Fibroblast of the aortic adventitia (primary cell): ENCODE results near the gene KCNAB1. TPM values are rescaled to one million over a fixed set of nuclear protein-coding genes. Genes with fewer than 3 reads are reported as not detected.

ENCODE experiments used
- DNase-seq: peaks from one replicate; pipeline ENCODE4 v3.0.0-alpha.2; 2010; ENCODE audit warnings: low read depth
- H3K4me3 ChIP-seq: 2 replicates; pipeline ENCODE4 v1.5.1; 2011; ENCODE audit warnings: low read depth, mild to moderate bottlenecking, control low read depth, low read length, moderate library complexity
- CTCF ChIP-seq: IDR thresholded peaks from 2 replicates; pipeline ENCODE4 v1.5.1; 2011; ENCODE audit warnings: mild to moderate bottlenecking, low read length, control low read depth, inconsistent platforms; ENCODE audit not compliant: insufficient read depth
- total RNA-seq: library from RNA; depleted of rRNA; stranded (reverse); fragments of >200 nt; gene quantifications from 2 replicates; pipeline ENCODE4 v1.2.3, GENCODE V29; 2012; ENCODE audit warnings: low replicate concordance

KCNAB1 gene
- total RNA-seq, 1 donor: 3.3 TPM

GRCh38 chr3:156174229-156174847, 54.0 kb downstream of the KCNAB1 start:
- H3K4me3 ChIP-seq: no peak overlapping the region
- TF ChIP-seq CTCF: peak; percentile 63
- DNase-seq: peak; percentile 85

- TF ChIP-seq CTCF: no peak
- DNase-seq: peak; percentile 73
These were observed 55.2 kb downstream of the KCNAB1 start for GRCh38 chr3:156175570-156175969.

GRCh38 chr3:156176048-156176447, 55.7 kb downstream of the KCNAB1 start:
- DNase-seq: no peak
- no peak for TF ChIP-seq CTCF
- H3K4me3 ChIP-seq: no peak overlapping the region

More at GRCh38 chr3:156175570-156175969, 55.2 kb downstream of the KCNAB1 start:
- H3K4me3 ChIP-seq: no peak overlapping the region

- TF ChIP-seq CTCF: no peak
- no peak overlapping the region for H3K4me3 ChIP-seq
- no peak for DNase-seq
These were observed 56.3 kb downstream of the KCNAB1 start for GRCh38 chr3:156176629-156177210.

GRCh38 chr3:156180077-156180476, 59.7 kb downstream of the KCNAB1 start:
- no peak overlapping the region for H3K4me3 ChIP-seq
- no peak for TF ChIP-seq CTCF
- peak; percentile 84 for DNase-seq

- TF ChIP-seq CTCF: no peak
- peak; percentile 57 for DNase-seq
- no peak overlapping the region for H3K4me3 ChIP-seq
These were observed 61.1 kb downstream of the KCNAB1 start for GRCh38 chr3:156181509-156181908.
